ENCODE results near the gene GDF11. TPM values are rescaled to one million over a fixed set of nuclear protein-coding genes. Genes with fewer than 3 reads are reported as not detected.

Gene GDF11
- total RNA-seq, 1 experiment from 2014 or later: 5.3 TPM

DNA sequence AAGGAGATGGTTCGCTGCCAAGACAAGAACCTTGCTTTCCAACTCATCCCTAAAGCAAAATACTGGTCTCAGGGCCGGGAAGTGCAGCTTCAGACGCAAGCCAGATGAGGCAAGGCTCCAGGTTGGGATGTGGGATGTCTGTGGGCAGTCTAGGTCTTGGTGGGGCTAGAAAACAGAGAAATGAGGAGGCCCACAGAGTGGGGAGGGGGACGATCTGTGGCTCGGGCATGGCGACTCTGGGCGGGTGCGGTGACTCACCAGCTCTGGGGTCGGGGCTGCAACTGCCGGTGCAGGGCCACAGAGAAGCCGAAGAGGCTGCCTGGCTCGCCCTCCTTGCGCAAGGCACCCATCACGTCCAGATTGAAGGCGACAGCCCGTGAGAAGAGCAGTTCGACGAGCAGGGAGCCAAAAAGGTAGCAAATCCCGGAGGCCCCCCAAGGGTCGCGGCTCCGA is 35.7 kb upstream of the GDF11 start:
- Histone ChIP-seq H3K9ac (ENCODE audit: low read length) (peak overlapping the region; percentile 25; the same call in 1 of the 2 replicates), H3K9me2 (ENCODE audit: insufficient read depth) (no peaks in the 10 kb centered on the region), H3K27me3 (ENCODE audit: insufficient read depth, low read length) (peaks cover 19% of the 10 kb centered on the region; the same call in 1 of the 2 replicates), H2AFZ (ENCODE audit: low read depth, low read length, poor library complexity, severe bottlenecking) (no peak overlapping the region), H3K36me3 (ENCODE audit: control insufficient read depth in 1 of 2, insufficient read depth in 2 of 2, low read length in 2 of 2) (no peaks in the 10 kb centered on the region), H3K27ac (ENCODE audit: low read depth, low read length) (no peak overlapping the region), H3K4me3 (replicated peaks in 1 of 2; ENCODE audit: low read depth in 1 of 2, low read length in 2 of 2) (peak overlapping the region; percentile 39 to 57), H3K79me2 (ENCODE audit: insufficient read depth, low read length) (no peaks in the 10 kb centered on the region), H3K4me2 (ENCODE audit: low read length) (peak overlapping the region; percentile 81), H3K9me3 (ENCODE audit: control insufficient read depth in 1 of 2, insufficient read depth in 1 of 2, low read depth in 1 of 2, low read length in 2 of 2) (no peaks in the 10 kb centered on the region), H4K20me1 (ENCODE audit: insufficient read depth) (no peaks in the 10 kb centered on the region), H3K4me1 (ENCODE audit: control insufficient read depth in 1 of 2, insufficient read depth in 2 of 2, low read length in 2 of 2) (peaks cover 4 to 14% of the 10 kb centered on the region in 2 experiments; a peak in 3 of 4 replicates)
- no peak for DNase-seq (ENCODE audit: low read depth, low spot score)
- ChIA-PET CTCF (interaction anchor here (0.8 to 2.9 kb wide), 3 partner anchors 11 to 51 kb away, joined by 3 to 12 read pairs (median 4); no protein-coding TSS in a partner anchor), POLR2A (no interaction called here), RAD21 (ENCODE audit: low non-redundant PET in 1 of 2, low total read pairs in 2 of 2, uncharacterized antibody in 2 of 2, unreplicated experiment in 2 of 2) (interaction anchor here in 1 of 2 experiments (1.1 kb wide), 1 partner anchor 9 kb away, joined by 4 read pairs; the partner anchor contains the start of gene BLOC1S1)
- TF ChIP-seq, protein P1, sequence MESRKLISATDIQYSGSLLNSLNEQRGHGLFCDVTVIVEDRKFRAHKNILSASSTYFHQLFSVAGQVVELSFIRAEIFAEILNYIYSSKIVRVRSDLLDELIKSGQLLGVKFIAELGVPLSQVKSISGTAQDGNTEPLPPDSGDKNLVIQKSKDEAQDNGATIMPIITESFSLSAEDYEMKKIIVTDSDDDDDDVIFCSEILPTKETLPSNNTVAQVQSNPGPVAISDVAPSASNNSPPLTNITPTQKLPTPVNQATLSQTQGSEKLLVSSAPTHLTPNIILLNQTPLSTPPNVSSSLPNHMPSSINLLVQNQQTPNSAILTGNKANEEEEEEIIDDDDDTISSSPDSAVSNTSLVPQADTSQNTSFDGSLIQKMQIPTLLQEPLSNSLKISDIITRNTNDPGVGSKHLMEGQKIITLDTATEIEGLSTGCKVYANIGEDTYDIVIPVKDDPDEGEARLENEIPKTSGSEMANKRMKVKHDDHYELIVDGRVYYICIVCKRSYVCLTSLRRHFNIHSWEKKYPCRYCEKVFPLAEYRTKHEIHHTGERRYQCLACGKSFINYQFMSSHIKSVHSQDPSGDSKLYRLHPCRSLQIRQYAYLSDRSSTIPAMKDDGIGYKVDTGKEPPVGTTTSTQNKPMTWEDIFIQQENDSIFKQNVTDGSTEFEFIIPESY (IDR thresholded peaks at IDR 0.05; ENCODE audit: extremely low read depth, insufficient replicate concordance, low read length): no peak
- TF ChIP-seq JUND (IDR thresholded peaks at IDR 0.05) (no peak), POLR2A (IDR thresholded peaks at IDR 0.05; ENCODE audit: borderline replicate concordance, extremely low read depth, insufficient read depth, insufficient read length) (no peak), CEBPB (IDR thresholded peaks at IDR 0.05; ENCODE audit: low read depth) (no peak), EZH2 (IDR thresholded peaks at IDR 0.05) (no peak), YY1 (IDR thresholded peaks at IDR 0.05; ENCODE audit: extremely low read depth, insufficient replicate concordance, low read depth, low read length) (no peak), RAD21 (IDR thresholded peaks at IDR 0.05; ENCODE audit: low read depth) (no peak), ZNF274 (IDR thresholded peaks at IDR 0.05; ENCODE audit: low read depth, low read length) (no peak), ZFX (IDR thresholded peaks at IDR 0.05) (no peak), TCF7L2 (IDR thresholded peaks at IDR 0.05; ENCODE audit: borderline replicate concordance, extremely low read depth, insufficient read depth, insufficient read length) (no peak), FOSL1 (IDR thresholded peaks at IDR 0.05; ENCODE audit: low read depth) (no peak)
- TF ChIP-seq, protein P2, sequence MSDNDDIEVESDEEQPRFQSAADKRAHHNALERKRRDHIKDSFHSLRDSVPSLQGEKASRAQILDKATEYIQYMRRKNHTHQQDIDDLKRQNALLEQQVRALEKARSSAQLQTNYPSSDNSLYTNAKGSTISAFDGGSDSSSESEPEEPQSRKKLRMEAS (IDR thresholded peaks at IDR 0.05): no peak
- intact Hi-C loops (cut with micrococcal nuclease): no loop called here
- no TSS peak for BruUV-seq (replicated peaks)
- ATAC-seq: 0 out of 2 replicates have a peak, but pooled peaks have one; percentile 13
